ENCODE measurements around the gene ZNF576.
"Not testable (repeated sequence)": the region's sequence is repeated elsewhere in the genome, so short reads cannot be mapped to it uniquely, and the experiment has no call there.

Gene ZNF576

GRCh38 chr19:43600326-43600725 is 3.9 kb downstream of the ZNF576 start:
- FAIRE-seq = not testable (repeated sequence)

DNA sequence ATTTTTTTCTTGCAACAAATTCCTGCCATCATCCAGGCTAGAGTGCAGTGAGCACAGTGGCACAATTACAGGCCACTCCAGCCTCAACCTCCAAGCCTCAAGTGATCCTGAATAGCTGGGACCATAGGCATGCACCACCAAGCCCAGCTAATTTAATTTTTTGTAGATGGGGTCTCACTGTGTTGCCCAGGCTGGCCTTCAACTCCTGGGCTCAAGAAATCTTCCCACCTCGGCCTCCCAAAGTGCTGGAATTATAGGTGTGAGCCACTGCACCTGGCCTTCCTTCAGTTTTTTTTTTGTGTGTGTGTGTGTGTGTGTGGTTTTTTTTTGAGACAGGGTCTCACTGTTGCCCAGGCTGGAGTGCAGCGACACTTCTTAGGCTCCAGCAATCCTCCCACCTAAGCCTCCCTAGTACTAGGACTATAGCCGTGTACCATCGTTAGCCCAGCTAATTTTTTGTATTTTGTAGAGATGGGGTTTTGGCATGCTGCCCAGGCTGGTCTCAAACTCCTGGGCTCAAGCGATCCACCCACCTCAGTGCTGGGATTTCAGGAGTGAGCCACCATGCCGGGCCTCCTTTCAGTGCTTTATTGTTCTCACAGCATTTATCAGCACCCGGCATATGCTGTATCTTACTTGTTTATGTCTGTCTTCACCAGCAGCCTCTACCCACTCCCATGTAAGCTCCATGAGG is 9.6 kb downstream of the ZNF576 start:
- no peak for FAIRE-seq

DNA sequence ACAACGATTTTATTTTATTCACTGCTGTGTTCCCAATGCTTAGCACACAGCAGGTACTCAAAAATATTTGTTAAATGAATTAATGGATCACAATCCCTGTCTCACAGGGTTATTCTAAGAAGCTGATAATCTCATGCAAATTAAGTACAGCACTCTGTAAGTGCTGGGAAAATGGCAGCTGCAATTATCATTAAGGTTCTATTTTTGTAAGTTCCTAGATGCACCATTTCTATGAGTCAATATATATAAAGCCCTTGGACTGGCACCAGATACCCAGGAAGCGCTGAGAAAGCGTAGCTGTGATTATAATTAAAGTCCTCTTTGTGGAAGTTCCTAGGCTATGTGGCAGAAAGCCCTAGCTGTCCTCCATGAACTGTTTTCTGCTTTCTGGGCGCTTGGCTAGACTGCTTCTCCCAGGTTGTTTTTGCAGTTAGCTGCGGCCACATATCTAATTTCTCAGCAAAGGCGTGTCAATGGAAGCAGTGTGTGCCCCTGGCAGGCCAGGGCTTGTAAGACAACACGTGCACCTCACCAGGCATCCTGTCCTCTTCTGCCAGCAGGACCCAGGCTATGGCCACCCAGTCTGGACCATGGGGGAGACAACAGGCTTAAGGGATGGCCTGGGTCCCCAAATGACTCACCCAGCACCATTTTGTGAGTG is 10.3 kb downstream of the ZNF576 start:
- FAIRE-seq = no peak

DNA sequence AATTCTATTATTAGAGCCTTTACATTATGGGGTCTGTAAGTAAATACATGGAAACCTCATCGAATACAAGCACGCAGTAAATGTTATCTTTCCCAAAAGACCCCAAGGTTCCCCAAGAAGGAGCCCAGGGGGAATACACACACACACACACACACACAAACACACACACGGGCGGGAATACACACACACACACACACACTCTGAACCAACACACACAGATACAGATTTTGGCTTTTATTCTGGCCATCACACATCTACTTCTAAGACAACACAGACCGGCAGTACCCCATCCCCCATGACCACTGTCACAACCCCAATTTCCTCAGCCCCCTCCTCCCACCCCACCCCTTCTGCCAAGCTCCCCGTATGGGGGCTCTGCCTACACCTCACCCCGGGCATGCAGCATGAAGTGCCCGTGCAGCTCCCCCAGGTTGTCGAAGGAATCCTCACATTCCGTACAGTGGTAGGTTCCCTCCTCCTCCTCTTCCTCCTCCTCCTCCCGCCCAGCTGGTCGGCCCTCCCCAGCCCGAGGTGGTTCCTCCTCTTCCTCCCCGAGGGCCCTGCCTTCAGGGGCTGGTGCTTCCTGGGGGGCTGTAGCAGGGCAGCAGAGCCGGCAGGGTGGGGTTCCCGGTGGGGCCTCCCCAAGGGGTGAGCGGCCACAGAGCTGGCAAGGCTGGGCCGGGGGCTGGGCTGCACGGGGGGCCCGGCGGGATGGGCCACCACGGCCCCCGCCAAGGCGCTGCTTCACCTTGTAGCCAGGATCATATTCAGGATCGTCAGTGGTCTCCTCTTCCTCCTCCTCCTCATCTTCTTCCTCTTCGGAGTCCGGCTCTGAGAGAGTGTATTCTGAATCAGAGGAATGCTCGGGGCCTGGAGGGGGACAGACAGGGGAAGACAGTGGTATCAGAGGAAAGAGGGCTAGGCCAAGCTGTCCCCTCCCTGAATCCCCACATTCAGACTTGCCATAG is 11.1 kb downstream of the ZNF576 start:
- no peak for FAIRE-seq

GRCh38 chr19:43609872-43610271 is 13.5 kb downstream of the ZNF576 start:
- FAIRE-seq = no peak

GRCh38 chr19:43610493-43610892 is 14.1 kb downstream of the ZNF576 start:
- FAIRE-seq = no peak

DNA sequence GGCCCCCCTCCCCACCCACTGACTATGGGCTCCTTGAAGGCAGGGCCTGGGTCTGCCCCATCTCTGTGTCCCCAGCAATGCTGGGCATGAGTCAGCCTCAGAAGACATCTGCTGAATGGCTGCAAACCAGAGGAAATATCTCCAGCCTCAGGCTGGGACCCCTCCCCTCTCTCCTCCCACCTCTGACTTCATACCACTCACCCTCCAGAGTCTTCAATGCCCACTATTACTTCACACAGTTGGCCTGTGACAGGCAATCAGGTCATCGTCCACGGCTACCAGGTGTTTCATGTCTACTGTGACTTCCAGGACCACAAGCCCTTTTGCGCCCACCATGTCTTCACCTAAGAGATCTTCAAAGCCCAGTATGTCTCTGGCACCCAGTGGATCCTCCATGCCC is 15.4 kb downstream of the ZNF576 start, which contains the start of gene SRRM5:
Gene SRRM5 (plus strand): TSS at position 301 of the 400 bp plus-strand sequence. CDS start 34 bp downstream, at position 335.
- no peak for FAIRE-seq

GRCh38 chr19:43612374-43612773 is 16.0 kb downstream of the ZNF576 start:
- no peak for FAIRE-seq

DNA sequence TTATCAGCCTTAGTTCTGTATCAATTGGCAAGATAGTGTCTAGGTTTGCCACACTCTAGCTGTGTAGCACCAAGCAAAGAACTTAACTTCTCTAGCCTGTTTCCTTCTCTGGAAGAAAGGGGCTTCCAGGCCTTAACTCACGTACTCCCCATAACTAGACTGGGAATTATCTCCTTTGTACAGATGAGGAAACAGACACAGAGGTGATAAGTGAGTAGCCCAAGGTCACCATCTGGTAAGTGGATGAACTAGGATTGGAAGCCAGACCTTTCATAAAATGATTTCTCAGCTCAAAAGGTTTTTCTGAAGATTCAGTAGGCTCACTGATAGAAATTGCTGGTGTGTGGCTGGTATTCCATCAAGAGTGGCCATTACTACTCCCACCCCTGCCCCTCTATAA is 19.9 kb downstream of the ZNF576 start:
- FAIRE-seq = no peak

DNA sequence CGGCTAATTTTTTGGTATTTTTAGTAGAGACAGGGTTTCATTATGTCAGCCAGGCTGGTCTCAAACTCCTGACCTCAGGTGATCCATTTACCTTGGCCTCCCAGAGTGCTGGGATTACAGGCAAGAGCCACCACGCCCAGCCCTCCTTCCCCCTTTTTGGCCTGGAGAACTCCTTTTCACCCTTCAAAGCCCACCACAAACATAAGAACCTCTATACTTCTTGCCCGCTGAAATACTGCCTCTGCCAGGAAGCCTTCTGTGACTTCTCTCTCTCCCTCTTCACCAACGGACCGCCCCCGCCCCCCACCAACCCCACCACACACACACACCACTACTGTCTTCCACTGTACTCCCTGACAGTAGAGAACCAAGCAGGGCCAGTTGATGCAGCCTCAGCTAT is 20.6 kb downstream of the ZNF576 start:
- no peak for FAIRE-seq

GRCh38 chr19:43618921-43619261 is 22.5 kb downstream of the ZNF576 start:
- FAIRE-seq = no peak

DNA sequence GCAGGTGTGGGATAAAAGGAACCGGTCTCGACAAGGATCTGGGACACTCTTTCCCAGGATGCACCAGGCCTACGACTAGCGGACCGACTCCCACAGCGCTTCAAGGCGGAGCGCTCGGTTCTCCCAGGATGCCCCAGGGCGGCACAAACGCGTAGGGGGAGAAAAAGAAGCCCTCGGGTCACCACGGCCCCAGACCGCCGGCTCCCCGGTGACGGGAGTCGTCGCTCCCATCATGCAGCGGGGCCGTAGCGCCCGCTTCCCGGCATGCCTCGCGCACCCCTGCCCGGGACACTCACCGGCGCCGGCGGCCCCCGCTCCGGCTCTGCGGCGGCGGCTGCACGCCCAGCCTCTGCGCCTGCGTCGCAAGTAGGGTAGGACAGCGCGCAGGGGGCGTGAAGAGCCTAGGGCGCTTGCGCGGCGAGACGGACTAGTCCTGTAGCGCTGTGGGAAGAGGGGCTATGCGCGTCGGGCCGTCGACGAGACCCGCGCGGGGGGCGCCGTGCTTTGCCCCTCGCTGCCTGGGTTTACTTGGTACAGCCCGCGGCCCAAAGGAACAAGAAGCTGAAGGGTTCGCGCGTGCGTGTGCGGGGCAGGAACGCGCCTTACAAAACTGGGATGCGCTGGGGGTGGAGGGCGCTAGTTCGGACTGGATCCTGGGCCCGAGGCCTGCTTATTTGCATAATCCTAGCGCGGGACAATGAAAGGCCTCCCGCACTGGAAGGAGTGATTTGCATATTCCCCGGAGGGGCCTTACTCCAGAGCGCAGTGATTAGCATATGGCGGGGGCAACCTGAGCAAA is 23.1 kb downstream of the ZNF576 start, which contains the start of gene ZNF428:
Gene ZNF428 (minus strand): TSS at position 368 of the 799 bp plus-strand sequence. CDS start 5,325 bp downstream, outside the sequence.
- FAIRE-seq = no peak

DNA sequence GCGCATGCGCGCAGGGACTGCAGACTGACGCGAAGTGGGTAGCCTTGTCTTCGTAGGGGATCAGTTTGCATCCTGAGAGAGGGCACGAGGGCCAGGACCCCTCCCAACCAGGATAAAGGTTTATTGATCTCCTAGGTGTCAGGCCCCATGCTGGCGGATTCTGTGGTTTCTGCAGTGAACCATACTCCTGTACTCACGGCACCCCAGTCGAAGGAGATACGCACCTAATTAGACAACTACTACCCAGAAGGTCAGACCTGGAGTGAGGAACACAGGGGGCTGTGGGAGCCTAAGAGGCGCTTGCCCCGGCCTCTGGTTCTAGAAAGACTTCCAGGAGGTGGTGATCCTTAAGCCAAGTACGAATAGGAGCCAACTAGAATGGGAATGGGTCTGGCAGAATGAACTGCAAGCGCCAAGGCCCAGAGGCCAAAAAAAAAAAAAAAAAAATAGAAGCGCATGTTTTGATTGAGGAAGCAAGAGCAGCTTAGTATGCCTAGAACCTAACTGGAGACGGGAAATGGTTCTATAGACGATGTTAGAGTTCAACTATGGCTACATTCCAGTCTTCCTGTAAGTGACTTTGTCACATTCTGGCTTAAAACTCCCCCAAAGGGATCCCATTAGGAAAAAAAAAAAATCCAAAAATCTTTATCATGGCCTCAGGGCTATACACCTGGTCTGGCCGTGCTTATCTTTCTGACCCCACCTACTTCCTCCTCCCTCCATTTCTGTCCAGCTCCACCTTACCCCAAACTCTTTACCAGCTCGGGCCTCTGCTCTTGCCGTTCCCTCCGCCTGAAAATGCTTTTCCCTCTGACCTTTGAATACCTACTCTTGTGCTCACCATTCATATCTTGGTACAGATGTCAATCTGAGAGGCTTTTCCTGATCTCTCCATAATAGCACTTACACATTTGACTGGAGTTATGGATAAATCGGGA is 23.9 kb downstream of the ZNF576 start:
- FAIRE-seq = no peak

DNA sequence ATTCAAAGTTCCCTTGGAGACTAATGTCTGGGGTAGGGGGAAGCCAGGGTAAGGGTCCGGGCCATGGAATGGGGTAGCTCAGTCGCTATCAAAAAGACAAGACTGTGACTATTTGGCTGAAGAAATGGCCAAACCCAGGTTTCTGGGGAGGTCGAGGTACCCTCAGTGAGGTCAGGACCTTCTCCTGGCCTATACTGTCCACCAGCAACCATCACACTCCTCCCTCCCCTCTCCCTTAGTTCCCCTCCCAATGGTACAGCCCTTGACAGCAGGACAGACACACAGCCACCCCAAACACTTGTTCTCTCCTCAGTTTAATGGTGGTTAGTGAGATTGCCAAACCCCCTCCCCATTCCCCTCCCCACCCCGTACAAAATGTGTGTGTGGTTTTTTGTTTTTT is 25.7 kb downstream of the ZNF576 start:
- no peak for FAIRE-seq

DNA sequence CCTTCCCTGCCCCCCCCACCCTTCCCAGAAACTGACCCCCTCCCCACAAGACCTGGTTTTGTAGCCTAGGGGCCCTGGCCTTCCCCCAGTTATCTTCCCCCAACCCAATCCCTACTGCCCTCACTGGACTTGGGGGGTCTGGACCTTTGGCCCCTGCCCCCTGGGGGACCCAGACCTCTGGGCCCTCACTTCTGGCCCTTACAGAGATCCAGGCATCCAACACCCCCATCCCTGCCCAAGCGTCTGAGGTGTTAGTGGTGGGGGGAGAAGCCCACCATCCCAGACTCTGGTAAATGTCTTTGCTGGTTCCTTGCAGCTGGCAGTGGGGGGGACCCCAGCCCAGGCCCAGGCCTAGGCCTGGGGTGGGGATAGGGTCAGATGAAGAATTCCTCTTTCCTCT is 26.6 kb downstream of the ZNF576 start:
- no peak for FAIRE-seq

GRCh38 chr19:43623889-43624670 is 27.7 kb downstream of the ZNF576 start:
- FAIRE-seq = no peak

DNA sequence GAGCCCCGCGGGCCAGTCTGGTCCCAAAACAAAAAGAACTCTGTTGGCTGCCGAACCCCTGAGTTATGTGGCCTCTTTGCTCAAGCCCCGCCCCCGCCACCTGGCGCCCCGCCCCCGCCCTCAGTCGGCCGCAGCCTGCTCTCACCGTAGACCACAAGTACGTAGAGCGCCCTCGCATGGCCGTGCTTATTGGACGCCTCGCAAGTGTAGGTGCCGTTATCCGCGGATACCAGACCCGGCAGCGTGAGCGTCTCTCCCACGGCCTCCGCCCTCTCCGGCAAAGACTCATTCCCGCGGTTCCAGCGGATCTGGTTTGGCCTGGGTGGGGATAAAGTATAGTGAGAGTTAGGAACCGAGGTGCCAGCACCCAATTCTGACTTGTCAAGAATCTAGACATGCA is 28.5 kb downstream of the ZNF576 start:
- no peak for FAIRE-seq

- FAIRE-seq = no peak
Measured at GRCh38 chr19:43625918-43626579, 29.7 kb downstream of the ZNF576 start.

GRCh38 chr19:43626838-43627237 is 30.4 kb downstream of the ZNF576 start:
- no peak for FAIRE-seq

Data from A204.1 (cell line).